GM19438 (cell line): Measurements from ENCODE around the gene KIAA1549.

Experiments
- ATAC-seq: cut with Tn5 transposase; IDR thresholded peaks from one replicate; pipeline ENCODE4 v1.9.1; 2021; ENCODE audit warnings: low read depth; ENCODE audit not compliant: unreplicated experiment

Gene KIAA1549

GRCh38 chr7:138975343-138976104 lies 5.7 kb downstream of the KIAA1549 start:
- ATAC-seq: no peak

- ATAC-seq: no peak
Measured at GRCh38 chr7:138974675-138975292, 6.4 kb downstream of the KIAA1549 start.

GRCh38 chr7:138974103-138974502 lies 7.1 kb downstream of the KIAA1549 start:
- no peak for ATAC-seq

- ATAC-seq: no peak
Measured at GRCh38 chr7:138970952-138971351, 10.2 kb downstream of the KIAA1549 start.

GRCh38 chr7:138970446-138970845 lies 10.7 kb downstream of the KIAA1549 start:
- no peak for ATAC-seq

- no peak for ATAC-seq
Measured at GRCh38 chr7:138967159-138967558, 14.0 kb downstream of the KIAA1549 start.

GRCh38 chr7:138964624-138965436 lies 16.4 kb downstream of the KIAA1549 start:
- ATAC-seq: no peak

GRCh38 chr7:138963675-138964074 lies 17.5 kb downstream of the KIAA1549 start:
- no peak for ATAC-seq

- ATAC-seq: no peak
Measured at GRCh38 chr7:138962561-138963270, 18.5 kb downstream of the KIAA1549 start.

GRCh38 chr7:138961159-138961558 lies 20.0 kb downstream of the KIAA1549 start:
- ATAC-seq: no peak

GRCh38 chr7:138958391-138958956 lies 22.7 kb downstream of the KIAA1549 start:
- ATAC-seq: no peak

GRCh38 chr7:138957753-138958390 lies 23.3 kb downstream of the KIAA1549 start:
- no peak for ATAC-seq

- no peak for ATAC-seq
Measured at GRCh38 chr7:138957217-138957616, 24.0 kb downstream of the KIAA1549 start.

GRCh38 chr7:138954545-138955475 lies 26.4 kb downstream of the KIAA1549 start:
- no peak for ATAC-seq

GRCh38 chr7:138952791-138953190 lies 28.4 kb downstream of the KIAA1549 start:
- ATAC-seq: no peak

GRCh38 chr7:138951953-138952352 lies 29.2 kb downstream of the KIAA1549 start:
- ATAC-seq: no peak

- no peak for ATAC-seq
Measured at GRCh38 chr7:138949421-138950088, 31.6 kb downstream of the KIAA1549 start.

- no peak for ATAC-seq
Measured at GRCh38 chr7:138948403-138948802, 32.8 kb downstream of the KIAA1549 start.
